HL-60 (cell line): ENCODE results near the gene CELF2.

ENCODE experiments used
- GABPA ChIP-seq: IDR thresholded peaks from 2 replicates; pipeline ENCODE4 v1.6.1; 2012; ENCODE audit warnings: low read depth
- POLR2AphosphoS5 ChIP-seq: IDR thresholded peaks from 2 replicates; pipeline ENCODE4 v1.6.1; 2012; ENCODE audit warnings: low read depth
- TF ChIP-seq, protein P1 (sequence below): IDR thresholded peaks from one replicate; pipeline ENCODE4 v1.5.1; 2011; ENCODE audit warnings: low read length, control low read depth, inconsistent platforms; ENCODE audit not compliant: insufficient read depth

DNA sequence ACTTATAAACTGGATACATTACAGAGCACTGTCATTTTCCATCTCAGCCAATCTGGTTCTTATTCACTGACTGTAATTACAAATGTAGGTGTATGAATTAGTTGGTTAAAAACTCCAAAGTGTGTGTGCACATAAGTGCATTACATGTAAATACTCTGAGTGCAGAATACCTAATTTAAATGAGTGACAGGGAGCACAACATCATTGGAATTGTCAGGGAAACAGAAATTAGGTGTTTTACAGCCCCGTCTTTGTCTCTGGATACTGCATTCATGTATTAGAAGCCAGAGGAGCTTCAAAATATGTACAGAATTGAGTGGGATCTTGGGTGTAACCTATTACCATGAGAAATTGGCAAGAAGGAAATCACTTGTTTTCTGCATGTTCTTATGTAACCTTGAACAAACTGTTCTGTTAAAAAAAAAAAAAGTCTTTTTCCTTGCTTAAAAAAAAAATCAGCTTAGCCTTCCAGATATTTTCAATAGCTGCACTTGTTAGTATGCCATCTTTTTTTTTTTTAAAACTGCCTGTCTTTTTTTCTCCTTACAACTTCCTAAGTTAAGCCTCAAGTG, 31.1 kb downstream of the CELF2 start:
- TF ChIP-seq, protein P1, sequence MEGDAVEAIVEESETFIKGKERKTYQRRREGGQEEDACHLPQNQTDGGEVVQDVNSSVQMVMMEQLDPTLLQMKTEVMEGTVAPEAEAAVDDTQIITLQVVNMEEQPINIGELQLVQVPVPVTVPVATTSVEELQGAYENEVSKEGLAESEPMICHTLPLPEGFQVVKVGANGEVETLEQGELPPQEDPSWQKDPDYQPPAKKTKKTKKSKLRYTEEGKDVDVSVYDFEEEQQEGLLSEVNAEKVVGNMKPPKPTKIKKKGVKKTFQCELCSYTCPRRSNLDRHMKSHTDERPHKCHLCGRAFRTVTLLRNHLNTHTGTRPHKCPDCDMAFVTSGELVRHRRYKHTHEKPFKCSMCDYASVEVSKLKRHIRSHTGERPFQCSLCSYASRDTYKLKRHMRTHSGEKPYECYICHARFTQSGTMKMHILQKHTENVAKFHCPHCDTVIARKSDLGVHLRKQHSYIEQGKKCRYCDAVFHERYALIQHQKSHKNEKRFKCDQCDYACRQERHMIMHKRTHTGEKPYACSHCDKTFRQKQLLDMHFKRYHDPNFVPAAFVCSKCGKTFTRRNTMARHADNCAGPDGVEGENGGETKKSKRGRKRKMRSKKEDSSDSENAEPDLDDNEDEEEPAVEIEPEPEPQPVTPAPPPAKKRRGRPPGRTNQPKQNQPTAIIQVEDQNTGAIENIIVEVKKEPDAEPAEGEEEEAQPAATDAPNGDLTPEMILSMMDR, result no peak
- TF ChIP-seq POLR2AphosphoS5 (no peak), GABPA (no peak)
